Smooth muscle cell (in vitro differentiated cells): ENCODE data around the gene GPR42. TPM values are rescaled to one million over a fixed set of nuclear protein-coding genes. Genes with fewer than 3 reads are reported as not detected.
"Not testable (repeated sequence)": the region's sequence is repeated elsewhere in the genome, so short reads cannot be mapped to it uniquely, and the experiment has no call there.

ENCODE experiments used
- DNase-seq: peaks from one replicate; lab custom pipeline; 2025; ENCODE audit not compliant: unreplicated experiment; lab: John Stamatoyannopoulos, UW
- H2AFZ ChIP-seq: fragments of 200-600 bp; sonication (generic); 2 replicates; pipeline ENCODE4 v1.6.0; 2016; ENCODE audit warnings: antibody characterized with exemption, low read depth, mild to moderate bottlenecking
- H3F3A ChIP-seq: fragments of 200-600 bp; sonication (generic); 2 replicates; pipeline ENCODE4 v1.6.0; 2017; ENCODE audit warnings: antibody characterized with exemption, low read depth
- H3K27ac ChIP-seq: fragments of 200-600 bp; sonication (generic); 2 replicates; pipeline ENCODE4 v1.5.1; 2016; ENCODE audit warnings: low read depth, mild to moderate bottlenecking
- H3K27me3 ChIP-seq: fragments of 200-600 bp; sonication (generic); 2 replicates; pipeline ENCODE4 v1.6.1; 2016; ENCODE audit warnings: low read depth, mild to moderate bottlenecking
- H3K36me3 ChIP-seq: fragments of 200-600 bp; sonication (generic); 2 replicates; pipeline ENCODE4 v1.5.1; 2016; ENCODE audit warnings: low read depth
- H3K4me1 ChIP-seq: fragments of 200-600 bp; sonication (generic); 2 replicates; pipeline ENCODE4 v1.5.1; 2016; ENCODE audit warnings: low read depth
- H3K4me2 ChIP-seq: fragments of 200-600 bp; sonication (generic); 2 replicates; pipeline ENCODE4 v1.6.0; 2016; ENCODE audit warnings: mild to moderate bottlenecking
- H3K4me3 ChIP-seq: fragments of 200-600 bp; sonication (generic); 2 replicates; pipeline ENCODE4 v1.5.1; 2016; ENCODE audit warnings: mild to moderate bottlenecking
- H3K79me2 ChIP-seq: fragments of 200-600 bp; sonication (generic); 2 replicates; pipeline ENCODE4 v1.6.0; 2016; ENCODE audit warnings: low read depth, mild to moderate bottlenecking
- H3K9ac ChIP-seq: fragments of 200-600 bp; sonication (generic); 2 replicates; pipeline ENCODE4 v1.6.0; 2016; ENCODE audit warnings: low read depth
- H3K9me3 ChIP-seq: fragments of 200-600 bp; sonication (generic); replicated peaks from 2 replicates; pipeline ENCODE4 v1.5.1; 2016; ENCODE audit warnings: low read depth
- H4K20me1 ChIP-seq: fragments of 200-600 bp; sonication (generic); 2 replicates; pipeline ENCODE4 v1.6.0; 2016; ENCODE audit warnings: low read depth
- CTCF ChIP-seq: fragments of 200-600 bp; sonication (generic); IDR thresholded peaks from 2 replicates; pipeline ENCODE4 v1.5.1; 2017; ENCODE audit warnings: borderline replicate concordance, mild to moderate bottlenecking, antibody characterized with exemption; ENCODE audit not compliant: insufficient read depth, poor library complexity, severe bottlenecking
- WGBS: methylation state at CpG from one replicate; pipeline ENCODE4 v1.1.7; 2016; ENCODE audit warnings: low lambda C conversion rate; 5-methylcytosine and 5-hydroxymethylcytosine counted together
- polyA plus RNA-seq: library from polyadenylated mRNA; unstranded; fragments of >200 nt; fragmentation: Nextera tagmentation; extraction: Ambion mirVana; gene quantifications from 2 replicates; pipeline ENCODE4 v1.2.1, GENCODE V29; 2016
- total RNA-seq: library from RNA; depleted of rRNA; stranded (reverse); fragments of >200 nt; gene quantifications from 2 replicates; pipeline ENCODE4 v1.2.3, GENCODE V29; 2014

GPR42 gene
- total and polyA plus RNA-seq, 2 experiments from 2014 or later: not detected

GRCh38 chr19:35399231-35399630, 28.4 kb downstream of the GPR42 start:
- H3K9me3 ChIP-seq: no peaks in the 10 kb centered on the region
- H3K27me3 ChIP-seq: no peaks in the 10 kb centered on the region
- H3K36me3 ChIP-seq: no peaks in the 10 kb centered on the region
- H3K4me3 ChIP-seq: no peak overlapping the region
- no peaks in the 10 kb centered on the region for H3F3A ChIP-seq
- no peak overlapping the region for H2AFZ ChIP-seq
- DNase-seq: no peak
- H3K9ac ChIP-seq: no peak overlapping the region
- H3K4me2 ChIP-seq: no peak overlapping the region
- H3K79me2 ChIP-seq: no peaks in the 10 kb centered on the region
- H4K20me1 ChIP-seq: no peaks in the 10 kb centered on the region
- no peaks in the 10 kb centered on the region for H3K4me1 ChIP-seq
- no peak overlapping the region for H3K27ac ChIP-seq
- 78% methylated on average over 4 of the region's 4 CpGs for WGBS
- TF ChIP-seq CTCF: no peak

- Histone ChIP-seq H3K4me1 (no peaks in the 10 kb centered on the region), H2AFZ (no peak overlapping the region), H3K9ac (no peak overlapping the region), H3K9me3 (no peaks in the 10 kb centered on the region), H3K4me2 (no peak overlapping the region), H3K4me3 (no peak overlapping the region), H4K20me1 (no peaks in the 10 kb centered on the region), H3F3A (no peaks in the 10 kb centered on the region), H3K27ac (no peak overlapping the region), H3K36me3 (no peaks in the 10 kb centered on the region), H3K79me2 (no peaks in the 10 kb centered on the region), H3K27me3 (no peaks in the 10 kb centered on the region)
- WGBS: 81% methylated on average over 9 of the region's 10 CpGs
- DNase-seq: no peak
- no peak for TF ChIP-seq CTCF
Measured at GRCh38 chr19:35399948-35400772, 29.3 kb downstream of the GPR42 start.

GRCh38 chr19:35400773-35401100, 29.9 kb downstream of the GPR42 start:
- Histone ChIP-seq H3K9me3 (no peaks in the 10 kb centered on the region), H3K36me3 (no peaks in the 10 kb centered on the region), H3K9ac (no peak overlapping the region), H3K4me1 (no peaks in the 10 kb centered on the region), H4K20me1 (no peaks in the 10 kb centered on the region), H3K27me3 (no peaks in the 10 kb centered on the region), H2AFZ (no peak overlapping the region), H3F3A (no peaks in the 10 kb centered on the region), H3K27ac (no peak overlapping the region), H3K4me2 (no peak overlapping the region), H3K79me2 (no peaks in the 10 kb centered on the region), H3K4me3 (no peak overlapping the region)
- no peak for DNase-seq
- WGBS: 95% methylated on average over 7 of the region's 7 CpGs
- TF ChIP-seq CTCF: no peak

GRCh38 chr19:35401416-35401815, 30.5 kb downstream of the GPR42 start:
- H3K9me3 ChIP-seq, H3K27ac ChIP-seq: not testable (repeated sequence)
- 91% methylated on average over 9 of the region's 9 CpGs for WGBS

More at GRCh38 chr19:35401416-35401815, 30.5 kb downstream of the GPR42 start:
- H2AFZ ChIP-seq, H3F3A ChIP-seq, DNase-seq, H3K79me2 ChIP-seq, H3K27me3 ChIP-seq, H3K4me3 ChIP-seq, H3K36me3 ChIP-seq, H3K4me1 ChIP-seq, H3K9ac ChIP-seq, H3K4me2 ChIP-seq, H4K20me1 ChIP-seq: not testable (repeated sequence)
